OCI-LY7 (cell line): ENCODE measurements around the gene RECK.

Experiments
- CTCF ChIP-seq: fragments of 200-600 bp; sonication (generic); conservative IDR thresholded peaks from 2 replicates; pipeline ENCODE4 v1.5.1; 2014; ENCODE audit warnings: mild to moderate bottlenecking, antibody characterized with exemption, low read length, moderate library complexity, mixed read lengths
- EZH2phosphoT487 ChIP-seq: fragments of 200-600 bp; sonication (generic); IDR thresholded peaks from 2 replicates; pipeline ENCODE4 v1.6.1; 2018; ENCODE audit warnings: low read depth, borderline replicate concordance, mild to moderate bottlenecking, mixed run types, antibody characterized with exemption, low read length, moderate library complexity, mixed read lengths

DNA sequence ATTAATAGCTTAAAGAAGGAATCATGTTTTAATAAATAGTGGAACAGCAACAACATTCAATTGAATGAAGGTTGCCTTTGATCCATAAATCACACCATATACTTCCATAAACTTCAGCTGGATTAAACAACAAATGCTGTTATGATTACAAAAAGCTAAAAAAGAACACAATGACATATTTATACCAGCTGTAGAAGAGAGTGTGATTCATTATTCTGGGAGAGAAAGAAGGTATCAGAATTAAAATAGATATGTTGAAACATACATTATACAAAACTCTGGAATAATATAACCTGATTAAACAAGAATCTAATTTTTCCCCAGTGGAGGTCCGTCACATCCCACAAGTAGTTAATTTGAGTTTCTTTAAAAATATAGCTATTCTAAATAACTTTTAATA lies 7.5 kb upstream of the RECK start:
- TF ChIP-seq CTCF, result no peak
- no peak for TF ChIP-seq EZH2phosphoT487
